ENCODE results near the gene RTL1.

The RTL1 gene

DNA sequence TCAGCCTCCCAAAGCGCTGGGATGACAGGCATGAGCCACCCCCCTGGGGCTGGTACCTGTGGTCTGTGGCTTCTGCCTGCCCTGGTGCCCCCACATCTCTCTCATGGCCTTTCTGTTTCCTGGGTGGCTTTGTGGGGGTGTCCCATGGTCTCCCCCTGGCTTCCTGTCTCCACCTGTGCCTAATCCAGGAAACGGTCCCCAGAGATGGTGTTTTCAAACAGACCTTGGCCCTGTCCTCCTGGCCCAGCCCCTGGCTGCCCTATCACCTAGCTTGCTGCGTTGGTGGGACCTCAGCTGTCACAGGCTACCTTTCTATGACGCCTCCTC, 59.5 kb downstream of the RTL1 start:
- no peak overlapping the region for H3K27ac ChIP-seq (ENCODE audit: low read depth, low read length)
- H3K27me3 ChIP-seq (ENCODE audit: control insufficient read depth, insufficient read depth, low read length) = no peaks in the 10 kb centered on the region
- H3K4me3 ChIP-seq (ENCODE audit: low read depth, low read length) = no peak overlapping the region
- H3K36me3 ChIP-seq (ENCODE audit: control insufficient read depth, insufficient read depth, low read length) = peaks cover 6% of the 10 kb centered on the region; the same call in 1 of the 2 replicates
- H3K9ac ChIP-seq (ENCODE audit: low read depth, low read length) = no peak overlapping the region
- no peaks in the 10 kb centered on the region for H3K9me3 ChIP-seq (ENCODE audit: control insufficient read depth, insufficient read depth, low read length)
- peaks cover 21% of the 10 kb centered on the region for H3K4me1 ChIP-seq (ENCODE audit: control insufficient read depth, insufficient read depth, low read length)

DNA sequence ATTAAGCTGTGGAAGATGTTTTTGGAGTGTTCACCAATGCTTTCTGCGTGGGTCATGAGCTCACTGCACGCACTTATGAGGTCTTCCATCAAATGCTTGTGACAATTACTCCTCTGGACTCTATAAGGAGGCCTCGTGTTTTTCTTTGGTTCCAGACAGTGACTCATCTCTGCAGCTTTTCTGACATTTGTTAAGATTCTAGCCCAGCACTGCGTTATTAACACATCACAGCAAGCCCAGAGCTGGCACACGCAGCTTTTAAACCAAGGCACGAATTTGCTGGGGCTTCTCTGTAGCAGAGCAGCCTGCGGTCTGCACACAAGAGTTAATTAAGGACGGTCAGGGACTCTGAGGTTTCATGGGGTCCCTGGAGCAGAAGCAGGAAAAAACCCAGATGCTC, 60.7 kb downstream of the RTL1 start:
- Histone ChIP-seq H3K27me3 (ENCODE audit: control insufficient read depth, insufficient read depth, low read length) (no peaks in the 10 kb centered on the region), H3K9ac (ENCODE audit: low read depth, low read length) (no peak overlapping the region), H3K9me3 (ENCODE audit: control insufficient read depth, insufficient read depth, low read length) (no peaks in the 10 kb centered on the region), H3K4me1 (ENCODE audit: control insufficient read depth, insufficient read depth, low read length) (peaks cover 25% of the 10 kb centered on the region), H3K4me3 (ENCODE audit: low read depth, low read length) (no peak overlapping the region), H3K36me3 (ENCODE audit: control insufficient read depth, insufficient read depth, low read length) (peaks cover 8% of the 10 kb centered on the region; the same call in 1 of the 2 replicates), H3K27ac (ENCODE audit: low read depth, low read length) (no peak overlapping the region)

GRCh38 chr14:100841761-100842403, 61.6 kb downstream of the RTL1 start:
- Histone ChIP-seq H3K9me3 (ENCODE audit: control insufficient read depth, insufficient read depth, low read length) (no peaks in the 10 kb centered on the region), H3K27ac (ENCODE audit: low read depth, low read length) (no peak overlapping the region), H3K4me3 (ENCODE audit: low read depth, low read length) (no peak overlapping the region), H3K27me3 (ENCODE audit: control insufficient read depth, insufficient read depth, low read length) (no peaks in the 10 kb centered on the region), H3K9ac (ENCODE audit: low read depth, low read length) (no peak overlapping the region), H3K4me1 (ENCODE audit: control insufficient read depth, insufficient read depth, low read length) (peaks cover 25% of the 10 kb centered on the region), H3K36me3 (ENCODE audit: control insufficient read depth, insufficient read depth, low read length) (peaks cover 8% of the 10 kb centered on the region; the same call in 1 of the 2 replicates)

- H3K9me3 ChIP-seq (ENCODE audit: control insufficient read depth, insufficient read depth, low read length) = no peaks in the 10 kb centered on the region
- H3K4me1 ChIP-seq (ENCODE audit: control insufficient read depth, insufficient read depth, low read length) = peaks cover 25% of the 10 kb centered on the region
- H3K36me3 ChIP-seq (ENCODE audit: control insufficient read depth, insufficient read depth, low read length) = peaks cover 4% of the 10 kb centered on the region; the same call in 1 of the 2 replicates
- H3K9ac ChIP-seq (ENCODE audit: low read depth, low read length) = no peak overlapping the region
- H3K27me3 ChIP-seq (ENCODE audit: control insufficient read depth, insufficient read depth, low read length) = no peaks in the 10 kb centered on the region
- no peak overlapping the region for H3K4me3 ChIP-seq (ENCODE audit: low read depth, low read length)
- peak overlapping the region; percentile 88 for H3K27ac ChIP-seq (ENCODE audit: low read depth, low read length)
Observed at GRCh38 chr14:100841066-100841760, 62.3 kb downstream of the RTL1 start.

- Histone ChIP-seq H3K9me3 (ENCODE audit: control insufficient read depth, insufficient read depth, low read length) (no peaks in the 10 kb centered on the region), H3K4me3 (ENCODE audit: low read depth, low read length) (no peak overlapping the region), H3K36me3 (ENCODE audit: control insufficient read depth, insufficient read depth, low read length) (0 out of 2 replicates have a peak, but pooled peaks cover 3% of the 10 kb centered on the region), H3K27me3 (ENCODE audit: control insufficient read depth, insufficient read depth, low read length) (no peaks in the 10 kb centered on the region), H3K4me1 (ENCODE audit: control insufficient read depth, insufficient read depth, low read length) (peaks cover 25% of the 10 kb centered on the region), H3K27ac (ENCODE audit: low read depth, low read length) (peak overlapping the region; percentile 88), H3K9ac (ENCODE audit: low read depth, low read length) (no peak overlapping the region)
Observed at GRCh38 chr14:100840286-100841065, 63.0 kb downstream of the RTL1 start.

DNA sequence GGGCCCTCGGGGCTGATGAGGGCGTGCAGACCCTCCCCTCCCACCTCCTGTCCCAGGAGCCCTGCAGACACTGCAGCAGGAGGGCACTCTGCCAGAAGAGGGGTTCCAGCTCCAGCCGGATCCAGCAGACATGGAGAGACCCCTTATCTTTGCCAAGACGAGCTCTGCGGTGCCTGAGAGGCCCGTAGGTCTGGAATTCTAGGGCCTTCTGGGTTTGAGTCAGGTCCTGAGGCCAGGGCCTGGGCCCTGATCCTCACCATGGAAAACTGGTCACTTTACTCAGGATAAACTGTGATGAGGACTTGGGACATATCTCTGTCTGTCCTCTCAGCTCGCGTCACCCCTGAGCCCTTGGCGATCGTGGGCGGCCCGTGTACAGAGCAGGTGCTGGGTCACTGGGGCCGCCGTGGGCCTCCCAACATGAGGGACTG, 63.8 kb downstream of the RTL1 start:
- H3K27ac ChIP-seq (ENCODE audit: low read depth, low read length) = peak overlapping the region; percentile 88
- no peak overlapping the region for H3K9ac ChIP-seq (ENCODE audit: low read depth, low read length)
- H3K9me3 ChIP-seq (ENCODE audit: control insufficient read depth, insufficient read depth, low read length) = no peaks in the 10 kb centered on the region
- no peak overlapping the region for H3K4me3 ChIP-seq (ENCODE audit: low read depth, low read length)
- 0 out of 2 replicates have a peak, but pooled peaks cover 3% of the 10 kb centered on the region for H3K36me3 ChIP-seq (ENCODE audit: control insufficient read depth, insufficient read depth, low read length)
- H3K27me3 ChIP-seq (ENCODE audit: control insufficient read depth, insufficient read depth, low read length) = no peaks in the 10 kb centered on the region
- H3K4me1 ChIP-seq (ENCODE audit: control insufficient read depth, insufficient read depth, low read length) = peaks cover 25% of the 10 kb centered on the region

- Histone ChIP-seq H3K9ac (ENCODE audit: low read depth, low read length) (no peak overlapping the region), H3K9me3 (ENCODE audit: control insufficient read depth, insufficient read depth, low read length) (no peaks in the 10 kb centered on the region), H3K36me3 (ENCODE audit: control insufficient read depth, insufficient read depth, low read length) (0 out of 2 replicates have a peak, but pooled peaks cover 3% of the 10 kb centered on the region), H3K4me3 (ENCODE audit: low read depth, low read length) (no peak overlapping the region), H3K27ac (ENCODE audit: low read depth, low read length) (peak overlapping the region; percentile 88), H3K4me1 (ENCODE audit: control insufficient read depth, insufficient read depth, low read length) (peaks cover 25% of the 10 kb centered on the region), H3K27me3 (ENCODE audit: control insufficient read depth, insufficient read depth, low read length) (no peaks in the 10 kb centered on the region)
Observed at GRCh38 chr14:100839315-100839585, 64.3 kb downstream of the RTL1 start.

GRCh38 chr14:100838493-100839314, 64.8 kb downstream of the RTL1 start:
- peaks cover 8% of the 10 kb centered on the region; the same call in 1 of the 2 replicates for H3K36me3 ChIP-seq (ENCODE audit: control insufficient read depth, insufficient read depth, low read length)
- peak overlapping the region; percentile 88 for H3K27ac ChIP-seq (ENCODE audit: low read depth, low read length)
- H3K4me1 ChIP-seq (ENCODE audit: control insufficient read depth, insufficient read depth, low read length) = peaks cover 25% of the 10 kb centered on the region
- no peaks in the 10 kb centered on the region for H3K9me3 ChIP-seq (ENCODE audit: control insufficient read depth, insufficient read depth, low read length)
- H3K4me3 ChIP-seq (ENCODE audit: low read depth, low read length) = no peak overlapping the region
- no peaks in the 10 kb centered on the region for H3K27me3 ChIP-seq (ENCODE audit: control insufficient read depth, insufficient read depth, low read length)
- no peak overlapping the region for H3K9ac ChIP-seq (ENCODE audit: low read depth, low read length)

- Histone ChIP-seq H3K36me3 (ENCODE audit: control insufficient read depth, insufficient read depth, low read length) (peaks cover 13% of the 10 kb centered on the region), H3K9me3 (ENCODE audit: control insufficient read depth, insufficient read depth, low read length) (no peaks in the 10 kb centered on the region), H3K4me3 (ENCODE audit: low read depth, low read length) (no peak overlapping the region), H3K4me1 (ENCODE audit: control insufficient read depth, insufficient read depth, low read length) (peaks cover 26% of the 10 kb centered on the region), H3K27me3 (ENCODE audit: control insufficient read depth, insufficient read depth, low read length) (no peaks in the 10 kb centered on the region), H3K27ac (ENCODE audit: low read depth, low read length) (no peak overlapping the region), H3K9ac (ENCODE audit: low read depth, low read length) (no peak overlapping the region)
Observed at GRCh38 chr14:100837805-100838350, 65.6 kb downstream of the RTL1 start.

- H3K4me1 ChIP-seq (ENCODE audit: control insufficient read depth, insufficient read depth, low read length) = peaks cover 33% of the 10 kb centered on the region
- H3K27ac ChIP-seq (ENCODE audit: low read depth, low read length) = no peak overlapping the region
- no peaks in the 10 kb centered on the region for H3K9me3 ChIP-seq (ENCODE audit: control insufficient read depth, insufficient read depth, low read length)
- no peaks in the 10 kb centered on the region for H3K27me3 ChIP-seq (ENCODE audit: control insufficient read depth, insufficient read depth, low read length)
- peaks cover 17% of the 10 kb centered on the region for H3K36me3 ChIP-seq (ENCODE audit: control insufficient read depth, insufficient read depth, low read length)
- no peak overlapping the region for H3K9ac ChIP-seq (ENCODE audit: low read depth, low read length)
- no peak overlapping the region for H3K4me3 ChIP-seq (ENCODE audit: low read depth, low read length)
Observed at GRCh38 chr14:100836941-100837804, 66.3 kb downstream of the RTL1 start.
